ENCODE results near the gene CYP2D6.
A peak's percentile ranks its signal among the peaks of the same experiment; 100 is the strongest.
"Not testable (repeated sequence)": the region's sequence is repeated elsewhere in the genome, so short reads cannot be mapped to it uniquely, and the experiment has no call there.

Gene CYP2D6

GRCh38 chr22:42134100-42135020 is 3.8 kb upstream of the CYP2D6 start:
- DNase-seq (ENCODE audit: low read depth in 2 of 2) = no peak

DNA sequence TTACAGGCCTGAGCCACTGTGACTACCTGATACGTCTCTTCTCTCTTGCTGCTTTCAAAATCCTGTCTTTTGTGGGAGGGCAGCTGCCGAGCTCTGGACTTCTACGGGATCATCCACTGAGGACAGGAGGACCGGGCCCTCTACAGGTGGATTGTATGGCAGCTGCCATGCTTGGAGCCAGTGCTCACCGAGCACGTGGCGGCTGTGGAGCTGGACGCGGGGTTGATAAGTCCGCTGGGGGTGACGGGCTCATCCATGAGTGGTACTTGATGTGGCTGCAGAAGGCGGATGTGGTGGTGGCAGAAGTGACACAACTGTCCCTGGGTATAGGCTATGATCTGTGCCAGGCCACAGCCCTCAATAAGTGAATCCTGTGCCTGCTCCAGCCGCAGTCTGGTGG is 1.8 kb upstream of the CYP2D6 start:
- no peak for DNase-seq (ENCODE audit: low read depth in 2 of 2)

GRCh38 chr22:42131562-42131961 is 952 bp upstream of the CYP2D6 start:
- no peak for DNase-seq (ENCODE audit: low read depth in 2 of 2)

DNA sequence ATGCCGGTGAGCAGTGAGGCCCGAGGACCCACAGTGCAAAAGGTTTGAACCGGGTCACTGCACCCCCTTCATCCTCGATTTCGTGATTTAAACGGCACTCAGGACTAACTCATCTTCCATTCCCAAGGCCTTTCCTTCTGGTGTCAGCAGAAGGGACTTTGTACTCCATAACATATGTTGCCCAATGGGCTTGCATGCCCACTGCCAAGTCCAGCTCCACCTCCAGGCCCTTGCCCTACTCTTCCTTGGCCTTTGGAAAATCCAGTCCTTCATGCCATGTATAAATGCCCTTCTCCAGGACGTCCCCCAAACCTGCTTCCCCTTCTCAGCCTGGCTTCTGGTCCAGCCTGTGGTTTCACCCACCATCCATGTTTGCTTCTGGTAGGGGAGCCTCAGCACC is 428 bp downstream of the CYP2D6 start:
- DNase-seq (ENCODE audit: low read depth in 2 of 2) = not testable (repeated sequence)

- not testable (repeated sequence) for DNase-seq (ENCODE audit: low read depth in 2 of 2)
Observed at GRCh38 chr22:42128776-42129694, 1.6 kb downstream of the CYP2D6 start.

- not testable (repeated sequence) for DNase-seq (ENCODE audit: low read depth in 2 of 2)
Observed at GRCh38 chr22:42128007-42128406, 2.6 kb downstream of the CYP2D6 start.

GRCh38 chr22:42127606-42128005 is 3.0 kb downstream of the CYP2D6 start:
- DNase-seq (ENCODE audit: low read depth in 2 of 2) = no peak

DNA sequence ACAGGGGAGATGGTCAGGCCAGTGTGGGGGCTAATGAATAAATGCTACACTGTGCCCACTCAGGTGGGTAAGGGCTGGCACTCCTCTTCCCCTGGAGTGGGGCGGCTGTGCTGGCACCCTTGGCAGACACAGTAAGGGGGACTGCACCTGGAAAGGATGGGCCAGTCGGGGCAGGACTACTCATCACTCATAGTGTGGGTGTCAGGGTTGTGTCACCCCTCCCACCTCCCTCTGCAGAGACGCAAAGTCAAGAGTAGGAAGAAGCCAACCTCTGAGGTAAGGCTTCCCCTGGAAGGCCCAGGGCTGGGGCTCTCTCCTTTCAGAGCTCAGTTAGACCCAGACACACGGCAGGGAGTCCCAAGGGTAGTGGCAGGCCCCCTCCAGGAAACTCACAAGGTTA is 7.1 kb downstream of the CYP2D6 start:
- not testable (repeated sequence) for DNase-seq (ENCODE audit: low read depth in 2 of 2)

DNA sequence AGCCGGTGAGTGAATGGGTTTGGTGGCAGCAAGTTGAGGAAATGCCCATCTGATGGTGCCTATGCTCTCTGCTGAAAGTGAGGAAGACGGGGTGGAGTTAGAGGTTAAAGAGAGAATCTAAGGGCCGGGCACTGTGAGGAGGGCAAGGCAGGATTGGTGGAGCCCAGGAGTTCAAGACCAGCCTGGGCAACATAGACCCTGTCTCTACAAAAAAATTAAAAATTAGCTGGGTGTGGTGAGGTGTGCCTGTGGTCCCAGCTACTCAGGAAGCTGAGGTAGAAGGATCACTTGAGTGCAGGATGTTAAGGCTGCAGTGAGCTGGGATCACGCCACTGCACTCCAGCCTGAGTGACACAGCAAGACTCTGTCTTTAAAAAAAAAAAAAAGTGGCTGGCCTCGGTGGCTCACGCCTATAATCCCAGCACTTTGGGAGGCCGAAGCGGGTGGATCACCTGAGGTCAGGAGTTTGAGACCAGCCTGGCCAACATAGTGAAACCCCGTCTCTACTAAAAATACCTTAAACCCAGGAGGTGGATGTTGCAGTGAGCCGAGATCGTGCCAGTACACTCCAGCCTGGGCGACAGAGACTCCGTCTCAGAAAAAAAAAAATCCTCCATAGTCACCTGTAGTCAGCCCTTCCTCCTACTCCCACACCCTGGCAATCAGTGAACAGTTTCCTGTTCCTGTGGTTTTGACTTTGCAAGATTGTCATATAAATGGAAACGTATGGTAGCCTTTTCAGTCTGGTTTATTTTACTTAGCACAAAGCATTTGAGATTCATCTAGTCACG is 10.2 kb downstream of the CYP2D6 start:
- peak; percentile 24 to 35 for DNase-seq (ENCODE audit: low read depth in 2 of 2)

GRCh38 chr22:42116848-42117424 is 13.7 kb downstream of the CYP2D6 start:
- DNase-seq (ENCODE audit: low read depth in 2 of 2) = no peak

DNA sequence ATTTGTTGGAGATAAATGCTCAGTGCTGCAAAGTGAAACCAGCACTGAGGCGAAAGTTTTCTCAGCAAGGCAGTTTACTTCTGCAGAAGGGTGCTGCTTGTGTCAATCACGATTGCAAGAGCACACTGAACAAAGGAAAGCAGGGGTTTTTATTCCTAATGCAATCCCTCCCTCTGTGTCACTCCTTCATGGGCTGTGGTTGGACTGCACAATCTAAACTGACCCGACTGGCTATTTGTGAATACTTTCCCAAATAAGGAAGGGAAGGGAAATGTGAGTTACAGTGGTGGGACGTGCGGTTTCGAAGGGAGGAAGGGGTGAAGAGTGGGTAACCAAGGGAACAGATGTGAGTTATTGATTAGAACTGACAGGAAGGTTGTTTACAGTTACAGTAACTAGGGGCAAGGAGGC is 15.2 kb downstream of the CYP2D6 start:
- DNase-seq (ENCODE audit: low read depth in 2 of 2) = not testable (repeated sequence)

GRCh38 chr22:42114721-42115120 is 15.9 kb downstream of the CYP2D6 start:
- DNase-seq (ENCODE audit: low read depth in 2 of 2) = no peak

- DNase-seq (ENCODE audit: low read depth in 2 of 2) = not testable (repeated sequence)
Observed at GRCh38 chr22:42112793-42113192, 17.8 kb downstream of the CYP2D6 start.

DNA sequence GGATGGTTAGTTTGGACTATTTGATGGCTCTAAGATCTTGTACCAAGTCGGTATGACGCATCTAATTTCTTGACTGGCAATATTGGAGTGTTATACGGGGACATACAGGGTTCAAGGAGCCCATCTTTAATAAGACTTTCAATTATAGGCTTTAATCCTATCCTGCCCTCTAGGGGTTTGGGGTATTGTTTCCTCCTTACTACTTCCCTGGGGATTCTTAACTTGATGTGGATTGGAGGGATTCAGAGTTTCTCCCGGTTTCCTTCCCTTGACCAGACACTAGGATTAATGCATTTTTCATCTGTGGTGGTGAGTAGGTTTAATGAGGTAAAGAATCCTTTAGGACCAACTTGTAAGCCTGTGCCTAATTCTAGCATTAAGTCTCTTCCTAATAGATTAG is 18.8 kb downstream of the CYP2D6 start:
- no peak for DNase-seq (ENCODE audit: low read depth in 2 of 2)

- DNase-seq (ENCODE audit: low read depth in 2 of 2) = no peak
Observed at GRCh38 chr22:42108848-42109247, 21.8 kb downstream of the CYP2D6 start.

GRCh38 chr22:42104332-42104860 is 26.2 kb downstream of the CYP2D6 start:
- not testable (repeated sequence) for DNase-seq (ENCODE audit: low read depth in 2 of 2)

GRCh38 chr22:42101199-42101598 is 29.4 kb downstream of the CYP2D6 start:
- DNase-seq (ENCODE audit: low read depth in 2 of 2) = no peak

DNA sequence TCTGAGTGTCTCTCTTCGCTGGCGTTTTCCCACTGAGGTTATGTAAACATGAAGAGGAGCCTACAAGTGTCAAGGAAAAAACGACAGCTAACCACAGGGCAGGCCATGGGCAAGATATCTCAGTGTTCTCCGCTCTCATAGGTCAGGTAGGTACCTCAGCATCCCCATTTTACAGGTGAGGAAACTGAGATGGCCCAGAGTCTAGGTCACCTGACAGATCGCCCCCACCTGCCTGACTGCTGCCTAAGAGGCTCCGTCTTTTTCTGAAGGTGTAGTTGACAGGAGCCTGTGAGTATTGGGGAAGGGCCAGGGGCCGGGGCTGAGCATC is 39.2 kb downstream of the CYP2D6 start:
- DNase-seq (ENCODE audit: low read depth in 2 of 2) = no peak

DNA sequence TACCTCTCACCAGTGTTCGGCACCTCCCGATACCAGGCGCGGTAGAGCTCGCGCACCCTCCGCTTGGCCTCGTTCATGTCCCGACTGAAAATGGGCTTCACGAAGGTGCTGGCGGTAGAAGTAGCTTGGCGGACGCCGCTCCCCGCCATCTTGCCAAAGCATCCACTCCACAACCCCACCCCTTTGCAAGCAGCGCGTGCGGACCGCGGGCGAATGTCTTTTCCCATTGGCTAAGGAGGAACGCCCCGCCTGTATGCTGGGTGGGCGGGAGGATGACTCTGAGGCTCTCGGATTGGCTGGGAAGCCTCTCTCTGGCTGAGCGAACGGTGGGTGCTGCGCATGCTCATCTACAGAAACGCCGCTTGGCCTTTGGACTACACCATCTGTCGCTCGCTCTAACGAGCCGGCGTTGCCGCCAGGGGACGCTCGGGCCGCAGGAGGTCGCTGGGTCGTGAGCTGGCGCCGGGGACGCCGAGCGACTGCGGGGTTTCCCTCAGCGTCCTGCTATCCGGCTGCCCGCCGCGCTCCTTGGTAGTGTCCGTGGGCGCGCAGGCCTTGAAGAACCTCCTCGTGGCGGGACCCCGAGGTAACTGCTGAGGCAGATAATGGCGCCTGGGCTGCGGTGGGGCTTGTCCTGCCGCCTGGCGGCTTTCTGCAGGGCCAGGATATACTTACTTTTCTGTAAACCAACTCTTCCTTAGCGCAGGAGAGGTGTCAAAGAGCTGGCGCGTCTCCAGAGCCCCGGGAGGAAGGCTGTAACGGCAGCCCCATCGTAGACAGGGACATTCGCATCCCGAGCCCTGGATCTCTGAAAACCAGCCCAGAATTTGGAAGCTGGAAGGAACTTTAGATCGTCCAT is 39.8 kb downstream of the CYP2D6 start, which contains the start of gene NDUFA6:
NDUFA6 (minus strand) TSS at position 177 of the 859 bp plus-strand sequence; CDS start at position 149, 28 bp downstream.
- DNase-seq (ENCODE audit: low read depth in 2 of 2) = peak; percentile 98 to 99

- DNase-seq (ENCODE audit: low read depth in 2 of 2) = no peak
Observed at GRCh38 chr22:42086051-42086450, 44.6 kb downstream of the CYP2D6 start.

Measured in stimulated activated CD8-positive, alpha-beta memory T cell treated with anti-CD3 and anti-CD28 coated beads, Interleukin-7, amount 100 ng/mL, for 4 hours (primary cell).